IMR-90 (cell line): ENCODE measurements around the gene MT1G. TPM values are rescaled to one million over a fixed set of nuclear protein-coding genes. Genes with fewer than 3 reads are reported as not detected.

Source experiments
- ATAC-seq: fragments of 200-7000 bp; cut with Tn5 transposase; 2 replicates; pipeline ENCODE4 v1.9.1; 2020; ENCODE audit warnings: low read depth, mild to moderate bottlenecking, moderate library complexity
- BruUV-seq: library from RNA; stranded (reverse); fragments of 400-500 nt; replicated peaks from 2 replicates; lab custom pipeline; 2021; lab: Mats Ljungman, UMichigan
- CTCF ChIA-PET: fragments of 300-600 bp; formaldehyde crosslinking; extraction: SDS; loops from one replicate; lab custom pipeline; 2021; ENCODE audit warnings: antibody characterized with exemption; lab: Yijun Ruan, JAX
- POLR2A ChIA-PET: fragments of 300-600 bp; sonication (Branson Sonifier 250); formaldehyde crosslinking; loops from one replicate; lab custom pipeline; 2022; ENCODE audit warnings: antibody characterized with exemption; ENCODE audit not compliant: unreplicated experiment; lab: Charles Lee
- DNase-seq: peaks from one replicate; pipeline ENCODE4 v3.0.0; 2013
- H2AFZ ChIP-seq: replicated peaks from 2 replicates; pipeline ENCODE3; 2013; ENCODE audit warnings: low read length, mild to moderate bottlenecking; ENCODE audit not compliant: poor library complexity
- H2AK5ac ChIP-seq: 2 replicates; pipeline ENCODE4 v1.6.1; 2013; ENCODE audit warnings: low read depth, low read length, inconsistent platforms
- H2AK9ac ChIP-seq: replicated peaks from 2 replicates; pipeline ENCODE3; 2013; ENCODE audit warnings: mild to moderate bottlenecking, low read depth, low read length, moderate library complexity; ENCODE audit not compliant: poor library complexity
- H2BK120ac ChIP-seq: 2 replicates; pipeline ENCODE4 v1.6.1; 2013; ENCODE audit warnings: low read depth, low read length, inconsistent platforms
- H2BK15ac ChIP-seq: 3 replicates; pipeline ENCODE4 v1.6.1; 2013; ENCODE audit warnings: low read depth, low read length, inconsistent platforms
- H2BK20ac ChIP-seq: 2 replicates; pipeline ENCODE4 v1.6.1; 2013; ENCODE audit warnings: low read depth, mild to moderate bottlenecking, inconsistent platforms, low read length, moderate library complexity
- H2BK5ac ChIP-seq: 2 replicates; pipeline ENCODE4 v1.6.1; 2013; ENCODE audit warnings: mild to moderate bottlenecking, low read depth, low read length, inconsistent platforms; ENCODE audit not compliant: poor library complexity, severe bottlenecking
- H3K14ac ChIP-seq: replicated peaks from 2 replicates; pipeline ENCODE4 v1.6.1; 2013; ENCODE audit warnings: low read depth, low read length, inconsistent platforms
- H3K18ac ChIP-seq: 2 replicates; pipeline ENCODE4 v1.6.1; 2013; ENCODE audit warnings: low read depth, low read length, control low read depth
- H3K23ac ChIP-seq: 2 replicates; pipeline ENCODE4 v1.6.1; 2013; ENCODE audit warnings: low read depth, low read length, inconsistent platforms
- H3K27ac ChIP-seq: 2 replicates; pipeline ENCODE4 v1.5.1; 2013; ENCODE audit warnings: mild to moderate bottlenecking, control low read depth, low read length; ENCODE audit not compliant: insufficient read depth
- H3K27me3 ChIP-seq: 2 replicates; pipeline ENCODE4 v1.6.1; 2013; ENCODE audit warnings: low read length; ENCODE audit not compliant: control insufficient read depth, insufficient read depth
- H3K36me3 ChIP-seq: 2 replicates; pipeline ENCODE4 v1.6.1; 2013; ENCODE audit warnings: low read length, mixed read lengths; ENCODE audit not compliant: control insufficient read depth, insufficient read depth
- H3K4ac ChIP-seq: 2 replicates; pipeline ENCODE4 v1.6.1; 2013; ENCODE audit warnings: low read depth, low read length, inconsistent platforms
- H3K4me1 ChIP-seq: 2 replicates; pipeline ENCODE4 v1.6.1; 2013; ENCODE audit warnings: low read length, mixed read lengths; ENCODE audit not compliant: control insufficient read depth, insufficient read depth
- H3K4me2 ChIP-seq: 2 replicates; pipeline ENCODE4 v1.6.1; 2013; ENCODE audit warnings: low read depth, mild to moderate bottlenecking, control low read depth, low read length, moderate library complexity
- H3K4me3 ChIP-seq: 2 replicates; pipeline ENCODE4 v1.5.1; 2013; ENCODE audit warnings: low read depth, mild to moderate bottlenecking, control low read depth, low read length, moderate library complexity; ENCODE audit not compliant: insufficient read depth
- H3K56ac ChIP-seq: 2 replicates; pipeline ENCODE4 v1.6.1; 2013; ENCODE audit warnings: low read length, inconsistent platforms; ENCODE audit not compliant: insufficient read depth; ENCODE audit errors: extremely low read depth
- H3K79me1 ChIP-seq, 2 experiments: 2 replicates each; pipeline ENCODE4 v1.6.1; 2013; ENCODE audit warnings: low read length in 2 of 2, inconsistent platforms in 1 of 2, low read depth in 1 of 2
- H3K9ac ChIP-seq: 2 replicates; pipeline ENCODE4 v1.6.1; 2013; ENCODE audit warnings: low read depth, low read length, control low read depth
- H3K9me1 ChIP-seq: 2 replicates; pipeline ENCODE4 v1.6.1; 2013; ENCODE audit warnings: low read length, inconsistent platforms; ENCODE audit not compliant: insufficient read depth
- H3K9me3 ChIP-seq: 2 replicates; pipeline ENCODE4 v1.6.1; 2013; ENCODE audit warnings: low read length; ENCODE audit not compliant: control insufficient read depth, insufficient read depth
- H4K20me1 ChIP-seq: 2 replicates; pipeline ENCODE4 v1.6.1; 2013; ENCODE audit warnings: low read length, inconsistent platforms; ENCODE audit not compliant: insufficient read depth
- H4K5ac ChIP-seq: 2 replicates; pipeline ENCODE4 v1.6.1; 2013; ENCODE audit warnings: mild to moderate bottlenecking, low read depth, low read length, control low read depth
- H4K8ac ChIP-seq, 2 experiments: 2 replicates each; pipeline ENCODE4 v1.6.1; 2013; ENCODE audit warnings: low read depth in 2 of 2, low read length in 2 of 2, control low read depth in 1 of 2, inconsistent platforms in 1 of 2
- H4K91ac ChIP-seq: 2 replicates; pipeline ENCODE4 v1.6.1; 2013; ENCODE audit warnings: low read depth, low read length, inconsistent platforms; ENCODE audit not compliant: insufficient read depth
- POLR2A ChIP-seq: IDR thresholded peaks from 2 replicates; pipeline ENCODE4 v1.6.1; 2012; ENCODE audit warnings: mild to moderate bottlenecking, low read depth, low read length
- WGBS, 2 experiments: methylation state at CpG; one replicate each; pipeline versions ENCODE4 v1.1.5 to v1.1.7; 2013; ENCODE audit warnings: missing lambda C conversion rate in 2 of 2; ENCODE audit not compliant: insufficient read length in 1 of 2; ENCODE audit errors: extremely low coverage in 2 of 2; 5-methylcytosine and 5-hydroxymethylcytosine counted together
- dilution Hi-C: fragments of 300-500 bp; cut with HindIII; formaldehyde crosslinking; loops from one replicate; pipeline ENCODE4 v1.14.3; 2018; ENCODE audit warnings: low sequenced_read_pairs; ENCODE audit not compliant: unreplicated experiment
- in situ Hi-C: fragments of 300-500 bp; cut with MboI; formaldehyde crosslinking; loops from 3 replicates; pipeline ENCODE4 v1.14.3; 2019; ENCODE audit warnings: low sequenced_read_pairs, inconsistent platforms, mixed read lengths
- intact Hi-C: fragments of 100-400 bp; cut with micrococcal nuclease; formaldehyde crosslinking; loops from 2 replicates; pipeline ENCODE4 v1.10.0; 2022
- polyA plus RNA-seq, 3 experiments: library from polyadenylated mRNA; depleted of rRNA; stranded (reverse); fragments of >200 nt; gene quantifications; 2 replicates each; pipeline ENCODE4 v1.2.3, GENCODE V29; 2012; ENCODE audit warnings: low replicate concordance in 1 of 3
- total RNA-seq: library from RNA; depleted of rRNA; stranded (reverse); fragments of >200 nt; gene quantifications from 2 replicates; pipeline ENCODE4 v1.2.3, GENCODE V29; 2012

The MT1G gene
- total and polyA plus RNA-seq, 2 of the 4 experiments (the other 2 are of a cell fraction): 0.48 TPM; not detected in 1

DNA sequence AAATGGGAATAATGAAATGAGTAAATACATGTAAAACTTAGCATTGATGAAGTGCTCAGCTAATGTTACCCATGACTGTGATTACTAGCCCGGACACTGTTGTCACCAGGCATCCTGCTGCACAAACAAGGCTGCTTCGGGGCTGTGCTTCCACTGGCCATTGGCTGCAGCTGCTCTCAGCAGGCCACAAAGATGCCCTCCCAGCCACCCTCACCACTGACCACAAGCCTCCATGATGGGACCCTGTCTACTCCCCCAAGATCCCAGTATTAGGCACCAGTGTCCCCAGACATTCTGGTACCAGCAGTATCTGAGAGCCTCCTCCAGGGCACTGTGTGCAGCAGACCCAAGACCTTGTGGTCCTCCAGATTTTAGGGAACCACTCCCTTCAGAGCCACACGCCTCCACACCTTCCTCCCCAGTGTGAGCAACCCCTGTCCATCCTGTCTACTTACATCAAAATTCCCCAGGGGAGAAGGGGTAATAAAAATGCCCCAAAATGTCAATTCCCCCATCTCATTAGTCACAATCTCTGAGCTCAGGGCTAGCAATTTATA is 42.4 kb upstream of the MT1G start:
- no TSS peak for BruUV-seq
- no peak overlapping the region for H3K14ac ChIP-seq
- no peaks in the 10 kb centered on the region for H3K36me3 ChIP-seq
- no peak overlapping the region for H3K4me2 ChIP-seq
- no peak overlapping the region for H3K56ac ChIP-seq
- H3K27me3 ChIP-seq: peaks cover 20% of the 10 kb centered on the region
- no peak overlapping the region for H4K5ac ChIP-seq
- H3K9me3 ChIP-seq: no peaks in the 10 kb centered on the region
- no peak for TF ChIP-seq POLR2A
- DNase-seq: no peak
- no peak overlapping the region for H4K91ac ChIP-seq
- H3K9me1 ChIP-seq: no peaks in the 10 kb centered on the region
- H2AK9ac ChIP-seq: no peak overlapping the region
- in situ Hi-C loops (loop anchor here (25.0 kb wide), 1 partner anchor 773 kb away; no protein-coding TSS in a partner anchor), dilution Hi-C loops (no loop called here), intact Hi-C loops (no loop called here)
- H2BK15ac ChIP-seq: no peak overlapping the region
- no peak overlapping the region for H3K27ac ChIP-seq
- no peak overlapping the region for H3K18ac ChIP-seq
- no peak overlapping the region for H2BK120ac ChIP-seq
- no peaks in the 10 kb centered on the region for H3K79me1 ChIP-seq
- no peak overlapping the region for H3K4ac ChIP-seq
- no peak overlapping the region for H2AK5ac ChIP-seq
- H2BK20ac ChIP-seq: no peak overlapping the region
- no peak overlapping the region for H4K8ac ChIP-seq
- H2AFZ ChIP-seq: peak overlapping the region; percentile 33
- no peaks in the 10 kb centered on the region for H3K4me1 ChIP-seq
- H2BK5ac ChIP-seq: no peak overlapping the region
- no peak overlapping the region for H3K4me3 ChIP-seq
- WGBS, 2 experiments: no CpG with 5 or more reads among the region's 3 CpGs
- POLR2A ChIA-PET: no interaction called here
- CTCF ChIA-PET: no interaction called here
- no peak for ATAC-seq
- H3K9ac ChIP-seq: no peak overlapping the region
- H4K20me1 ChIP-seq: no peaks in the 10 kb centered on the region
- H3K23ac ChIP-seq: no peak overlapping the region
